ENCODE results near the gene ZNF385A.

DNA sequence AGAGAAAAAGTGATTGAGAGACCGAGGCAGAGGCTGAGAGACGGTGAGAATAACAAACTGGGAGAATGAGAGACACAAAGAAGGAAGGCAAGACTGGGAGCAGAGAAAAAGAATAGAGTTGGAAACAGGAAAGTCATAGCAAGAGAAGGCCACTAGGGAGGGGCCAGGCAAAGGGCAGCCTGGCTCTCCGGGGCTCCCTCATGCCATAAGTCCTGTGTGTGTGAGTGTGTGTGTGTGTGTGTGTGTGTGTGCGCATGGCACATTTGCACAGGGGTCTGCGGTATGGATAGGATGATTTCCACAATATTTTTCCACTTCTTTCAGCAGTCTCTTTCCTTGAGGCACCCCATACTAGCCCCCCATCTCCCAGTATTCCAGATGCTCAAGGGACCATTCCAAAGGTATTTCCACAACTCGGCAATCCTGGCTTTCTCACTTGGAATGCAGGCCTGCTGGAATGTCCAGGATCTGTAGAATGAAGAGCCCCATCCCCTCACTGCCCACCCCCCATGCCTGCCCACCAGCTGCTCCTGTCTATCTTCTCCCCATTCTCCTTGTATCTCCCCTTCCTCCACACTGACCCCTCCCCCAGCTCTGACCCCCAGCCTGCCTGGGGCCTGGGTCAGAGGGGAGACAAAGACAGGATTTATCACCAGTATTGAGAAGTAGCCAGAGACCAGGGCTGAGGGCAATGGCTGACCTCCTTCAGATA lies 29.3 kb downstream of the ZNF385A start:
- TF ChIP-seq, protein P1, sequence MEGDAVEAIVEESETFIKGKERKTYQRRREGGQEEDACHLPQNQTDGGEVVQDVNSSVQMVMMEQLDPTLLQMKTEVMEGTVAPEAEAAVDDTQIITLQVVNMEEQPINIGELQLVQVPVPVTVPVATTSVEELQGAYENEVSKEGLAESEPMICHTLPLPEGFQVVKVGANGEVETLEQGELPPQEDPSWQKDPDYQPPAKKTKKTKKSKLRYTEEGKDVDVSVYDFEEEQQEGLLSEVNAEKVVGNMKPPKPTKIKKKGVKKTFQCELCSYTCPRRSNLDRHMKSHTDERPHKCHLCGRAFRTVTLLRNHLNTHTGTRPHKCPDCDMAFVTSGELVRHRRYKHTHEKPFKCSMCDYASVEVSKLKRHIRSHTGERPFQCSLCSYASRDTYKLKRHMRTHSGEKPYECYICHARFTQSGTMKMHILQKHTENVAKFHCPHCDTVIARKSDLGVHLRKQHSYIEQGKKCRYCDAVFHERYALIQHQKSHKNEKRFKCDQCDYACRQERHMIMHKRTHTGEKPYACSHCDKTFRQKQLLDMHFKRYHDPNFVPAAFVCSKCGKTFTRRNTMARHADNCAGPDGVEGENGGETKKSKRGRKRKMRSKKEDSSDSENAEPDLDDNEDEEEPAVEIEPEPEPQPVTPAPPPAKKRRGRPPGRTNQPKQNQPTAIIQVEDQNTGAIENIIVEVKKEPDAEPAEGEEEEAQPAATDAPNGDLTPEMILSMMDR (IDR thresholded peaks at IDR 0.05) = no peak; the same call in 1 of the 2 replicates
- TF ChIP-seq TCF7L2 (IDR thresholded peaks at IDR 0.05; ENCODE audit: low read depth, low read length) (no peak), POLR2AphosphoS5 (IDR thresholded peaks at IDR 0.05; ENCODE audit: low read depth, low read length) (no peak), SIN3A (IDR thresholded peaks at IDR 0.05; ENCODE audit: borderline replicate concordance, insufficient read depth, low read depth, low read length) (no peak)
- TF ChIP-seq, protein P2, sequence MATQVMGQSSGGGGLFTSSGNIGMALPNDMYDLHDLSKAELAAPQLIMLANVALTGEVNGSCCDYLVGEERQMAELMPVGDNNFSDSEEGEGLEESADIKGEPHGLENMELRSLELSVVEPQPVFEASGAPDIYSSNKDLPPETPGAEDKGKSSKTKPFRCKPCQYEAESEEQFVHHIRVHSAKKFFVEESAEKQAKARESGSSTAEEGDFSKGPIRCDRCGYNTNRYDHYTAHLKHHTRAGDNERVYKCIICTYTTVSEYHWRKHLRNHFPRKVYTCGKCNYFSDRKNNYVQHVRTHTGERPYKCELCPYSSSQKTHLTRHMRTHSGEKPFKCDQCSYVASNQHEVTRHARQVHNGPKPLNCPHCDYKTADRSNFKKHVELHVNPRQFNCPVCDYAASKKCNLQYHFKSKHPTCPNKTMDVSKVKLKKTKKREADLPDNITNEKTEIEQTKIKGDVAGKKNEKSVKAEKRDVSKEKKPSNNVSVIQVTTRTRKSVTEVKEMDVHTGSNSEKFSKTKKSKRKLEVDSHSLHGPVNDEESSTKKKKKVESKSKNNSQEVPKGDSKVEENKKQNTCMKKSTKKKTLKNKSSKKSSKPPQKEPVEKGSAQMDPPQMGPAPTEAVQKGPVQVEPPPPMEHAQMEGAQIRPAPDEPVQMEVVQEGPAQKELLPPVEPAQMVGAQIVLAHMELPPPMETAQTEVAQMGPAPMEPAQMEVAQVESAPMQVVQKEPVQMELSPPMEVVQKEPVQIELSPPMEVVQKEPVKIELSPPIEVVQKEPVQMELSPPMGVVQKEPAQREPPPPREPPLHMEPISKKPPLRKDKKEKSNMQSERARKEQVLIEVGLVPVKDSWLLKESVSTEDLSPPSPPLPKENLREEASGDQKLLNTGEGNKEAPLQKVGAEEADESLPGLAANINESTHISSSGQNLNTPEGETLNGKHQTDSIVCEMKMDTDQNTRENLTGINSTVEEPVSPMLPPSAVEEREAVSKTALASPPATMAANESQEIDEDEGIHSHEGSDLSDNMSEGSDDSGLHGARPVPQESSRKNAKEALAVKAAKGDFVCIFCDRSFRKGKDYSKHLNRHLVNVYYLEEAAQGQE (IDR thresholded peaks at IDR 0.05; ENCODE audit: insufficient read depth in 1 of 2, low read depth in 2 of 2, low read length in 1 of 2) = no peak

Measured in Panc1 (cell line).